Left renal cortex interstitium (tissue), 4 donors: ENCODE results near the gene CHRNB1. TPM values are rescaled to one million over a fixed set of nuclear protein-coding genes. Genes with fewer than 3 reads are reported as not detected.

ENCODE experiments used
- DNase-seq, 4 donors: peaks; one replicate each; pipeline ENCODE4 v3.0.0-alpha.2; 2013; ENCODE audit warnings: low read depth in 4 of 4, low spot score in 2 of 4, missing footprints in 1 of 4
- polyA plus RNA-seq, 4 donors: library from polyadenylated mRNA; unstranded; fragments of 120-200 nt; gene quantifications; one replicate each; pipeline ENCODE4 v1.2.1, GENCODE V29; 2013; ENCODE audit not compliant: insufficient read length in 4 of 4

The CHRNB1 gene
- 10 to 100 TPM; 10.3 to 10.8 (median 10.6) TPM for polyA plus RNA-seq

GRCh38 chr17:7444682-7445618 lies at the start of gene CHRNB1:
CHRNB1 (plus strand) TSS chr17:7445061; CDS start chr17:7445128, 67 bp downstream.
- DNase-seq = no peak

DNA sequence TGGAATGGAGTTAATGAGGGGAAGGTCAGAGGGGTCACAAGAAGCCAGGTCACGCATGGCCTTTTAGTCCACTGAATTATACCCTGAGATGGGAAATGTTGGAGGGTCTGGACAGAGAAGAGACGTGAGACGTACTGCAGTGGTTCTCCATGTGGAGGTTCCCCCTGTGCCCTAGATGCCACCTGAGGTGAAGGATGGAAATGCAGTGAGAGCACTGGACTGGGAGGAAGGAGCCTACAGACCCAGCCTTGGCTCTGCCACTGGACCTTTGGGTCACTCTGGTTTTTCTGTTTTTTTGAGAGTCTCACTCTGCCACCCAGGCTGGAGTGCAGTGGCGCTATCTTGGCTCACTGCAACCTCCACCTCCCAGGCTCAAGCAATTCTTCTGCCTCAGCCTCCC lies 48.7 kb upstream of the CHRNB1 start:
- DNase-seq = no peak

GRCh38 chr17:7398612-7399011 lies 46.2 kb upstream of the CHRNB1 start:
- no peak for DNase-seq

- no peak for DNase-seq
These were observed 41.7 kb upstream of the CHRNB1 start for GRCh38 chr17:7403043-7403726.

DNA sequence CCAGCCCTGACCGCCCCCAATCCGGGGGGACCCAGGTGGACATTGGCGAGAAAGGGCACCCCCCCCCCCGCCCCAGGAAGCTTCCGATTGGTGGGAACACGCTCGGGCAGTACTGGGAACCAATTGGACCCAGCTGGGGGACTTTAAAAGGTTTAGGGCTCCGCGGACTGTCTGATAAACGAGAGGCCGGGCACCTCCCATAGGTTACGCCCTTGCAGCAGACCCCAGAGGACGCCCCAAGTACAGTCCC lies 41.2 kb upstream of the CHRNB1 start:
- DNase-seq = no peak

- peak; percentile 95 to 99 (median 98) for DNase-seq
These were observed 40.7 kb upstream of the CHRNB1 start, which contains the start of gene TMEM256 for GRCh38 chr17:7403977-7404736. TMEM256 (minus strand) TSS chr17:7404097; CDS start chr17:7404084, 13 bp downstream.

- DNase-seq = no peak
These were observed 40.0 kb upstream of the CHRNB1 start for GRCh38 chr17:7404737-7405349.

DNA sequence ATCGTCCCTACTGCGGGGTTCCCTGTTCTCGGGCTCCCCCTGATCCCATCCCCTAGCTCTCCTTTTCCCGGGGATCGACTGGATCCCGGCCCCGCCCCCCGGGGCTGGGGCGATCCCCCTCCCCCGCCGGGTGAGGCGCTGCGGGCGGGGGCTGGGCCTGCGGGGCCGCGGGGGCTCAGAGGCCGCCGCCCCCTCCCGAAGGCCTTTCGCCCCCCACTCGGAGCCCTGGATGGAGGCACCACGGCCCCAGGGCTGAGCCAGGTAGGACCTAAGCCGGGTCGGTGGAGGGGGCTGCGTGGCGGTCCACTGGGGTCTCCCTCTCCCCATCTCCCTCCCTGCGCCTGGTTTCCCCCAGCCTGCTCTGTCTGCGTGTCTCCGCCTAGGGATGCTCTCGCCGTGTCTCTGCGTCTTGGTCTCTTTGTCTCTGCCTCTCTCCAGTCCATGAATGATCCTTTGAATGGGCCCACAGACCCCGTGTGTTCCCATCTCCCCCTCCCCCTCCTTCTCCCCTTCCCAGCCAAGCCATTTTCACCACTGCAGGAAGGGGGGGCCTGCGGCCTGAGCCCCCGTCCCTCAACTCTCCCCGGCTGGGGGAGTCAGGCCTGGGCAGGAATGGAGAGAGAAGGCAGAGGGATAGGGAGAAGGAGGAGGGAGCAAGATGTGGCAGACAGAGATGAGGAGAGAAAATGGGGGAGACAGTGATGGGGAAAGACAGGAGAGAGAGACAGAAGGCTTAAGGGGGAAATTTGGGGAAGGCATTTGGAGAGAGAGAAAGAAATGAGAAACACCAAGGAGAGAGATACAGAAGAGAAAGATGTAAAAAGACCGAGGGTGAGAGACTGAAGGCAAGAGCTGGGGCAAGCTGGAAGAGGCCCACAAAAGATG lies 39.3 kb upstream of the CHRNB1 start:
- DNase-seq = no peak

GRCh38 chr17:7406235-7406825 lies 38.5 kb upstream of the CHRNB1 start:
- no peak for DNase-seq

- DNase-seq = no peak
These were observed 37.8 kb upstream of the CHRNB1 start for GRCh38 chr17:7407082-7407481.

- no peak for DNase-seq
These were observed 37.2 kb upstream of the CHRNB1 start, which contains the start of gene NLGN2 for GRCh38 chr17:7407485-7408251. NLGN2 (plus strand) TSS chr17:7407845; CDS start chr17:7408256, 411 bp downstream.

GRCh38 chr17:7408252-7408727 lies 36.6 kb upstream of the CHRNB1 start:
- no peak for DNase-seq

GRCh38 chr17:7408863-7409262 lies 36.0 kb upstream of the CHRNB1 start:
- no peak for DNase-seq

DNA sequence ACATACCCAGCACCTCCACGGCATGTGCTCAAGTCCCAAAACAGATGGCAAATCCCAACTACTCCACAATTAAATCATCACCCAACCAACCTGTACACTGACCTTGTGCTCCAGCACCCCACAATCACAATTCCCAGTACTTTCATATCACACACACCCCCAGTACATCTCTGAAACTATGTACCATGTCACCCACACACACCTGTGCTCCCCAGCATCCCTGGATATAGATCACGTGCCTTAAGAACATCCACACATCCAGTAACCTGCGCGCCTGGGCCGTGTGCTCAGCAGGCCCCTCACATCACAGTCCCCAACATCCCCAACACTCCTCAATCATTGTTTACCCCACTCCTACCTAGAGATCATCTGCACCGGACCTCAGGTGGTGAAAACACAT lies 35.1 kb upstream of the CHRNB1 start:
- DNase-seq = no peak

- no peak for DNase-seq
These were observed 34.0 kb upstream of the CHRNB1 start for GRCh38 chr17:7410634-7411426.

DNA sequence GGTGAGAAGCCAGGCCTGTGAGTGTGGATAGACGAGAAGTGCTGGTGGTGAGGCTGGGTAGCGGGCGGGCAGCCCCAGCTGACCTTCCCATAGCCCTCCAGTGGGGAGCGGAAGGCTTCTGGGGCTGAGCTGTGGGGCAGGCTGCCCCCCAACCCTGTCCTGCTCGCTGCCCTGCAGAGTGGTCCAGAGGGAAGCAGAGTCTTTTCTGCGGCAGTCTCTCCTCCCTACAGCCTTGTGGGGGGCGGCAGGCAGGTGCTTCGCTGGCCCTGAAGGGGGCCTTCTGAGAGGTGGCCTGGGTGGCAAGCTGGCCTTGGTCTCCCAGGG lies 33.5 kb upstream of the CHRNB1 start:
- no peak for DNase-seq

GRCh38 chr17:7413346-7413985 lies 31.4 kb upstream of the CHRNB1 start:
- no peak for DNase-seq
